ENCODE results near the gene SLC16A6.

DNA sequence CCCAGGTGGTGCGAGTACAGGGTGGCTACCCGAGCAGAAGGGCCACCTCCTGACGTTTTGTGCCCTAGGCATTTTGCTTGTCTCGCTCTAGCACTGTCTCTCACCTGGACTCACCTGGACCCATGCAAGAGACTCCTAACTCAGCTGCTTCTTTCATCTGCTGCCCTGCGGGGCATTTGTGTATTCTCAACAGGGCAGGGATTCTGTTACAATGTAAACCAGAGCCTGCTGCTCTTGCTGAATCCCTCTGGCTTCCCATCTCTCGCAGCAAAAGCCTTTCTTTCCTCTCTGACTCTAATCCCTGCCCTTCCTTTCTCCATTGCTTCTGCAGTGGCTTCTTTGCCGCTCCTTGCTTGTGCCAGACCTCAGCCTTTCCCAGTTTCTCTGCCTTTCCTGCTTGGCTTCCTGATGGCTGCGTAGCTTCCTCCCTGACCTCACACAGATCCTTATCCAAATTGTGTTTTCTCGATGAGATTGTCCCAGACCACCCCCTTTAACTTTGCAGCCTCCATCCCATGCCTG, 10.6 kb upstream of the SLC16A6 start:
- no peak for TF ChIP-seq KAT7 (CRISPR knock-in tag; IDR thresholded peaks at IDR 0.05; ENCODE audit: borderline replicate concordance)
- TF ChIP-seq CTCF (IDR thresholded peaks at IDR 0.05) = no peak
- TF ChIP-seq SP1 (CRISPR knock-in tag; conservative IDR thresholded peaks at IDR 0.05) = no peak
- TF ChIP-seq MYBL2 (CRISPR knock-in tag; IDR thresholded peaks at IDR 0.05) = no peak
